BLaER1 treated with 17β-estradiol and CSF1 and Interleukin-3, amounts not matched to agents 10 nM and 100 nM (cell line): ENCODE results near the gene ATR.
A peak's percentile ranks its signal among the peaks of the same experiment; 100 is the strongest.
"Not testable (repeated sequence)": the region's sequence is repeated elsewhere in the genome, so short reads cannot be mapped to it uniquely, and the experiment has no call there.

Source experiments
- H3K27ac ChIP-seq, 11 experiments: shearing (Covaris generic); formaldehyde crosslinking; 2 replicates each; pipeline ENCODE4 v1.8.1; 2022
- H3K27me3 ChIP-seq, 11 experiments: shearing (Covaris generic); formaldehyde crosslinking; 2 replicates each; pipeline ENCODE4 v1.8.1; 2022
- H3K36me3 ChIP-seq, 11 experiments: shearing (Covaris generic); formaldehyde crosslinking; 2 replicates each; pipeline ENCODE4 v1.8.1; 2022
- H3K4me1 ChIP-seq, 10 experiments: shearing (Covaris generic); formaldehyde crosslinking; 2 replicates each; pipeline ENCODE4 v1.8.1; 2022
- H3K4me2 ChIP-seq, 11 experiments: shearing (Covaris generic); formaldehyde crosslinking; 2 replicates each; pipeline ENCODE4 v1.8.1; 2022
- H3K4me3 ChIP-seq, 10 experiments: shearing (Covaris generic); formaldehyde crosslinking; 2 replicates each; pipeline ENCODE4 v1.8.1; 2022
- H3K9ac ChIP-seq, 11 experiments: shearing (Covaris generic); formaldehyde crosslinking; 2 replicates each; pipeline ENCODE4 v1.8.1; 2022
- H3K9me3 ChIP-seq, 11 experiments: shearing (Covaris generic); formaldehyde crosslinking; replicated peaks in 1 of 11; 2 replicates each; pipeline ENCODE4 v1.8.1; 2022
- H4K20me1 ChIP-seq, 11 experiments: shearing (Covaris generic); formaldehyde crosslinking; 2 replicates each; pipeline ENCODE4 v1.8.1; 2022
- Cebpa-rat ChIP-seq, 11 experiments: shearing (Covaris generic); IDR thresholded peaks; 2 replicates each; pipeline ENCODE4 v1.8.1; 2022

ATR gene

DNA sequence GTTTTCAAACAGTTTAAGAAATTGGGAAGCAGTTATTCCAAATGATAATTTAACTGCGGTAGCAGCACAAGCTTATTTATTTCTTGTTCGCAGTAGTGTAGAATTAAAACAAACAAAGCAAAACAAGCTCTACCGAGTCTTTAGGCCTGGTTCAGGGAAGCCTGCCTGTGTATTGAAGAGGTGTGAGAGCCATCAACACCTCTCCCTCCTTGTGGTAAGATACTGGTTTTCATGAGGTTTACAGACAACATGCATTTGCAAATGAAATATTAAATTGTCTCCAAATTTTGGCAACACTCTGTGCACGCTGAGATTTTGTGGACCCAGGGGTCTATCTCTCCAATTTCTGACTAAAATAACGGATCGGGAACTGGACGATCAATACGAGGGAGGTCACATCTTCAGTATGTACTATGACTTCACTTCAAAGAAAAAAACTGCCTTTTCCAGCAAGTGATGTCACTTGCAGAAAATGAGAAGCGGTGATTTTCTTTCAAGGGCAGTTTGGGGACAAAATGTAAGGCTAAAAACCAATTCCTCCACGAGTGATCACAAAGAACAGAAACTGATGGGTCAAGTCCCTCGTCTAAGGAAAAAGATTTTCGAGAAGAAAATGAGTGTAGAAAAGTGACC, 721 bp downstream of the ATR start:
- Histone ChIP-seq H3K4me2 (peak overlapping the region; percentile 81 to 97 (median 91)), H3K36me3 (peaks cover 0 to 32% (median 8%) of the 10 kb centered on the region in 11 experiments; a peak in 16 of 22 replicates), H3K9ac (peak overlapping the region; percentile 89 to 96 (median 94)), H3K9me3 (0 out of 22 replicates have a peak, but pooled peaks cover 0 to 2% (median 0%) of the 10 kb centered on the region in 11 experiments), H3K27me3 (no peaks in the 10 kb centered on the region), H3K4me1 (peaks cover 24 to 58% (median 34%) of the 10 kb centered on the region in 10 experiments), H3K27ac (peak overlapping the region; percentile 90 to 96 (median 94)), H4K20me1 (peaks cover 0 to 33% (median 3%) of the 10 kb centered on the region in 11 experiments; a peak in 8 of 22 replicates), H3K4me3 (peak overlapping the region; percentile 83 to 98 (median 92))
- TF ChIP-seq Cebpa-rat (IDR thresholded peaks at IDR 0.05) = no peak

DNA sequence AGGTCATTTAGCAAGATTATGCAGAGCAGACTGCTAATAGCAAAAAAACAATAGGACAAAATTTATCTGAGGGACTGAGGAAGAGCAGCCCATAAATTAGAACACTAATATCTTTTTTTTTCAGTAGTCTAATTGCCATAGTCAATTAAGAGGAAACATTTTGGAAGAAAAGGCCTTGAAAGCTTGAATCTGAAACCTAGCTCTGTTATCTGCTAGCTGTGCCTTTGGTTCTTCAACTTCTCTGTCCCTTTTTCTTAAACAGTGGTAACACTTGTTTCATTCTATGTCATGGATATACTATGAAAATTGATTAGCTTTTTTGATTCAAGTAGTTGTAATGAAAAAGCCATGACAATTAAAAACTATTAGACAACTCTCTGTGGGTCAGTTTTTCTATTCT, 1.7 kb downstream of the ATR start:
- H3K9ac ChIP-seq = peak overlapping the region in 2 of 11 experiments; percentile 94; a peak in 3 of 22 replicates
- peaks cover 0 to 42% (median 18%) of the 10 kb centered on the region in 11 experiments; a peak in 20 of 22 replicates for H3K36me3 ChIP-seq
- H3K4me3 ChIP-seq = peak overlapping the region in 7 of 10 experiments; percentile 84 to 98 (median 93); a peak in 8 of 20 replicates
- H4K20me1 ChIP-seq = peaks cover 0 to 38% (median 4%) of the 10 kb centered on the region in 11 experiments; a peak in 9 of 22 replicates
- peak overlapping the region; percentile 81 to 97 (median 91); a peak in 20 of 22 replicates for H3K4me2 ChIP-seq
- 0 out of 22 replicates have a peak overlapping the region, but pooled peaks of 1 of the 11 experiments have one; percentile 2 for H3K27ac ChIP-seq
- H3K27me3 ChIP-seq = no peaks in the 10 kb centered on the region
- TF ChIP-seq Cebpa-rat (IDR thresholded peaks at IDR 0.05) = no peak
- peaks cover 0 to 12% (median 4%) of the 10 kb centered on the region in 11 experiments; a peak in 8 of 22 replicates for H3K9me3 ChIP-seq
- H3K4me1 ChIP-seq = peaks cover 24 to 58% (median 34%) of the 10 kb centered on the region in 10 experiments

DNA sequence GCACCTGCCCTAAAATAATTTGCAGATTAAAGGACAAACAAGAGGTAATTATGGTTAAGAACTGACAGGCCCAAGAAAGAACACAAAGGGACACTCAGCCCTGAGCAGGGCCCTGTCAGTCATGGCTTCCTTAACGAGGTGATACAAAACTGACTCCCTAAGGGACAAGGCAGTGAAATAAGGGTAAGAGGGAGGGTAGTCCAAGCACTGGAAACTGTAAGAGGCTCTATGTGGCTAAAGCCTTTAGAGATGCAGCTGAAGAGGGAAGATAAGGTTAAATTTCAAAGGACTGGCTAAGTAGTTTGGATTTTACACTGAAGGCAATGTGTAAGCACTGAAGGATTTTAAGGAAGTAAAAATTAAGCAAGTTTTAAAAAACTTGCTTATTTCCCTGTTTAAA, 3.9 kb downstream of the ATR start:
- peak overlapping the region in 4 of 11 experiments; percentile 28 to 70 (median 56); a peak in 5 of 22 replicates for H3K9ac ChIP-seq
- H3K36me3 ChIP-seq = peaks cover 9 to 63% (median 36%) of the 10 kb centered on the region in 11 experiments
- H3K4me1 ChIP-seq = peaks cover 21 to 54% (median 32%) of the 10 kb centered on the region in 10 experiments
- peaks cover 0 to 38% (median 4%) of the 10 kb centered on the region in 11 experiments; a peak in 9 of 22 replicates for H4K20me1 ChIP-seq
- no peaks in the 10 kb centered on the region for H3K27me3 ChIP-seq
- no peak for TF ChIP-seq Cebpa-rat (IDR thresholded peaks at IDR 0.05)
- H3K4me3 ChIP-seq = no peak overlapping the region
- peak overlapping the region in 5 of 11 experiments; percentile 22 to 81 (median 68); a peak in 8 of 22 replicates for H3K4me2 ChIP-seq
- H3K9me3 ChIP-seq = peaks cover 0 to 18% (median 7%) of the 10 kb centered on the region in 11 experiments; a peak in 9 of 22 replicates
- peak overlapping the region in 4 of 11 experiments; percentile 31 to 74 (median 57); a peak in 7 of 22 replicates for H3K27ac ChIP-seq

DNA sequence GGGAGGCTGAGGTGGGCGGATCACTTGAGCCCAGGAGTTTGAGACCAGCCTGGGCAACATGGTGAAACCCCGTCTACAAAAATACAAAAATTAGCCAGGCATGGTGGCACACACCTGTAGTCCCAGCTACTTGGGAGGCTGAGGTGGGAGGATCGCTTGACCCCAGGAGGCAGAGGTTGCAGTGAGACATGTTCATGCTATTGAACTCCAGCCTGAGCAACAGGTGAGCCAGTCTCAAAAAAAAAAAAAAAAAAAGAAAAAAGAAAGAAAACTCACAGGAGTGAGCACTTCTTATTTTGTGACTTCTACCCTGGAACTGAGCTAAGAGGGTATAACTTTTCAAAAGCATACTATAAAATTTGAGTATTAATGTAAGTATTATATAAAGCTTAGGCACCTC, 4.3 kb downstream of the ATR start:
- Histone ChIP-seq H3K4me2 (peak overlapping the region in 3 of 11 experiments; percentile 68 to 81 (median 69); a peak in 6 of 22 replicates), H3K27ac (peak overlapping the region in 3 of 11 experiments; percentile 55 to 74 (median 59); a peak in 4 of 22 replicates), H3K9me3 (peaks cover 0 to 20% (median 9%) of the 10 kb centered on the region in 11 experiments; a peak in 12 of 22 replicates), H3K9ac (peak overlapping the region in 3 of 11 experiments; percentile 46 to 70 (median 67); a peak in 3 of 22 replicates), H3K4me1 (peaks cover 16 to 49% (median 28%) of the 10 kb centered on the region in 10 experiments), H3K36me3 (peaks cover 9 to 68% (median 38%) of the 10 kb centered on the region in 11 experiments), H4K20me1 (peaks cover 0 to 41% (median 4%) of the 10 kb centered on the region in 11 experiments; a peak in 9 of 22 replicates)
- H3K27me3 ChIP-seq, H3K4me3 ChIP-seq: not testable (repeated sequence)

DNA sequence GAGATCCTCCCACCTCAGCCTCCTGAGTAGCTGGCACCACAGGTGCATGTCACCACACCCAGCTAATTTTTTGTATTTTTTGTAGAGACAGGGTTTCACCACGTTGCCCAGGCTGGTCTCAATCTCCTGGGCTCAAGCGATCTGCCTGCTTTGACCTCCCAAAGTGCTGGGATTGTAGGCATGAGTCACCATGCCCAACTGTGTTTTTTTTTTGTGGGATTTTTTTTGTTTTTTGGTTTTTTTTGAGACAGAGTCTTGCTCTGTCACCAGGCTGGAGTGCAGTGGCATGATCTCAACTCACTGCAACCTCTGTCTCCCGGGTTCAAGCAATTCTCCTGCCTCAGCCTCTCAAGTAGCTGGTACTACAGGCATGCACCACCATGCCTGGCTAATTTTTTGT, 9.1 kb downstream of the ATR start:
- H3K4me3 ChIP-seq, H3K4me2 ChIP-seq, H3K27ac ChIP-seq, H3K27me3 ChIP-seq, H3K9ac ChIP-seq: not testable (repeated sequence)
- Histone ChIP-seq H3K9me3 (peaks cover 6 to 29% (median 15%) of the 10 kb centered on the region in 11 experiments; a peak in 14 of 22 replicates), H3K36me3 (peaks cover 44 to 95% (median 78%) of the 10 kb centered on the region in 11 experiments), H4K20me1 (peaks cover 0 to 55% (median 14%) of the 10 kb centered on the region in 11 experiments; a peak in 15 of 22 replicates), H3K4me1 (peaks cover 0 to 14% (median 0%) of the 10 kb centered on the region in 10 experiments; a peak in 7 of 20 replicates)

DNA sequence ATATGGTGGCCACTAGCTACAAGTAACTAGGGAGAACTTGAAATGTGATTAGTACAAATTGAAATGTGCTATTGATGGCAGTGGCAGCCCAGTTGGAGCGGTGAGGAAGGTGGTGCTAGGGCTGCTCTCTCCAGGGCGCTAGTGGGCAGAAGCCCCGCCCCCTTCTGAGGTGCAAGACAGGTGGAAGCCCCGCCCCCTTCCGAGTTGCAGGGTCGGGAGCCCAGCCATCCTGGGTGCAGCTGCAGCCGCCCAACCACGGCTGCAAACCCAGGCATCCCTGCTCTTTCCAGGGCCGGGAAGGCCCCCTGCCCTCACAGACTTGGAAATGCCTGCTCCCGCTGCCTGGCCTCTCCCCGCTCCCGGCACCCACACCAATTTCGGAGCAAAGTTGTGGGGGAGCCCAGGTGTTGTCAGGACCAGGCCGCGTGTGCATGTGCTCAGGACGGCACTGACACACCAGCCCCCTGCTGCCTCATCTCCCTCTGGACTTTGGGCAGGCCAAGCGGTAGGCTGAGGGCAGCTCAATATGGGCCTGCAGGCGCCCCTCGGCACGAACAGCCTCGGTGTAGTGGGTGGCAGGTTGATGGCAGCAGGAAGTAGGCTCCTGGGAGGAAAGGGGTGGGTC, 10.0 kb downstream of the ATR start:
- Histone ChIP-seq H3K4me1 (peaks cover 0 to 4% (median 0%) of the 10 kb centered on the region in 10 experiments; a peak in 2 of 20 replicates), H3K27me3 (no peaks in the 10 kb centered on the region), H3K9ac (no peak overlapping the region), H3K4me2 (no peak overlapping the region), H3K27ac (no peak overlapping the region), H3K36me3 (peaks cover 53 to 95% (median 84%) of the 10 kb centered on the region in 11 experiments), H3K9me3 (peaks cover 6 to 29% (median 15%) of the 10 kb centered on the region in 11 experiments; a peak in 14 of 22 replicates), H4K20me1 (peaks cover 0 to 47% (median 14%) of the 10 kb centered on the region in 11 experiments; a peak in 15 of 22 replicates), H3K4me3 (no peak overlapping the region)
- no peak for TF ChIP-seq Cebpa-rat (IDR thresholded peaks at IDR 0.05)

DNA sequence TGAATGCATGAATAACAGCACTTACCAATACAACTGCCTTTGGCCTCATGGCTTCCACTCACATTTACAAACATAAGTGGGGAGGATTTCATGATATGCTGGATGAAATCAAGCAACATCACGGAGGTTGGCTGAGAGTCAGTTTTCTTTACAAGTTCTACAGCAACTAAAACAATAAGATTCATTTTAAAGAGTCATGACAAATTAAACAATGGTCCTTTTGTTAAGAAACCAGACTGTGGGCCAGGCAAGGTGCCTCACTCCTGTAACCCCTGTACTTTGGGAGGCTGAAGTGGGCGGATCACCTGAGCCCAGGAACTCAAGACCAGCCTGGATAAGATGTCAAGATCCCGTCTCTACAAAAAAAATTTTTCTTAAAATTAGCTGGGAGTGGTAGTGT, 12.4 kb downstream of the ATR start:
- Histone ChIP-seq H3K27ac (no peak overlapping the region), H3K9ac (no peak overlapping the region), H3K27me3 (no peaks in the 10 kb centered on the region), H3K4me2 (no peak overlapping the region), H3K4me1 (no peaks in the 10 kb centered on the region), H3K4me3 (no peak overlapping the region), H3K9me3 (peaks cover 4 to 23% (median 7%) of the 10 kb centered on the region in 11 experiments; a peak in 12 of 22 replicates), H3K36me3 (peaks cover 68 to 95% (median 87%) of the 10 kb centered on the region in 11 experiments), H4K20me1 (peaks cover 0 to 37% (median 13%) of the 10 kb centered on the region in 11 experiments; a peak in 14 of 22 replicates)
- TF ChIP-seq Cebpa-rat (IDR thresholded peaks at IDR 0.05) = no peak

DNA sequence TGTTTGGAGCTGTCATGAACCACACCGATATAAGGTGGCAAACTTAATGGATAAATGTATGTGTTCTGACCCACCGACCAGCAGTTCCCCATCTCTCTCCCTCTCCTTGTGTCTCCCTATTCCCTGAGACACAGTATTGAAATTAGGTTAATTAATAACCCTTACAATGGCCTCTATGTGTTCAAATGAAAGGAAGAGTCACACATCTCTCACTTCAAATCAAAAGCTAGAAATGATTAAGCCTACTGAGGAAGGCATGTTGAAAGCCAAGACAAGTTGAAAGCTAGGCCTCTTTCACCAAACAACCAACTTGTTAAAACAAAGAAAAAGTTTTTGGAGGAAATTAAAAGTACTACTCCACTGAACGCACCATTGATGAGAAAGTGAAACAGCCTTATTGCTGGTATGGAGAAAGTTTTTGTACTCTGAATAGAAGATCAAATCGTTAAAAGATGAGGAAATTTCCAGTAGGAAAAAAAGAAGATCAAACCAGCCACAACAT, 15.0 kb downstream of the ATR start:
- Histone ChIP-seq H3K36me3 (peaks cover 71 to 95% (median 86%) of the 10 kb centered on the region in 11 experiments), H3K27me3 (no peaks in the 10 kb centered on the region), H3K4me2 (no peak overlapping the region), H3K4me1 (no peaks in the 10 kb centered on the region), H3K9ac (no peak overlapping the region), H4K20me1 (peaks cover 0 to 25% (median 4%) of the 10 kb centered on the region in 11 experiments; a peak in 13 of 22 replicates), H3K9me3 (peaks cover 0 to 4% (median 2%) of the 10 kb centered on the region in 11 experiments; a peak in 7 of 22 replicates), H3K4me3 (no peak overlapping the region), H3K27ac (no peak overlapping the region)
- TF ChIP-seq Cebpa-rat (IDR thresholded peaks at IDR 0.05) = no peak
